Stimulated activated CD4-positive, alpha-beta T cell treated with anti-CD3 and anti-CD28 coated beads, Interleukin-4, amount 100 ng/mL, for 1 hour (primary cell): Measurements from ENCODE around the gene ZNF646.
"Not testable (repeated sequence)": the region's sequence is repeated elsewhere in the genome, so short reads cannot be mapped to it uniquely, and the experiment has no call there.

Experiments
- DNase-seq: peaks from one replicate; pipeline ENCODE4 v3.0.0-alpha.2; 2020

ZNF646 gene

GRCh38 chr16:31085873-31086628 lies 11.8 kb downstream of the ZNF646 start:
- DNase-seq = no peak

- no peak for DNase-seq
Observed at GRCh38 chr16:31086629-31086906, 12.3 kb downstream of the ZNF646 start.

GRCh38 chr16:31087481-31087880 lies 13.3 kb downstream of the ZNF646 start:
- DNase-seq = no peak

- no peak for DNase-seq
Observed at GRCh38 chr16:31087971-31088370, 13.7 kb downstream of the ZNF646 start.

- DNase-seq = no peak
Observed at GRCh38 chr16:31088459-31089183, 14.4 kb downstream of the ZNF646 start, which contains the start of gene PRSS53. Gene PRSS53, minus strand, starts transcription at chr16:31088943. Its CDS starts 134 bp downstream, at chr16:31088809.

GRCh38 chr16:31089199-31089598 lies 15.0 kb downstream of the ZNF646 start:
- DNase-seq = no peak

- DNase-seq = no peak
Observed at GRCh38 chr16:31090540-31090939, 16.3 kb downstream of the ZNF646 start.

- no peak for DNase-seq
Observed at GRCh38 chr16:31092330-31092729, 18.1 kb downstream of the ZNF646 start.

- DNase-seq = no peak
Observed at GRCh38 chr16:31093132-31093703, 19.0 kb downstream of the ZNF646 start.

GRCh38 chr16:31094088-31094423 lies 19.8 kb downstream of the ZNF646 start:
- DNase-seq = no peak

GRCh38 chr16:31094424-31095120 lies 20.4 kb downstream of the ZNF646 start, which contains the start of gene VKORC1:
Gene VKORC1, minus strand, starts transcription at chr16:31094797. Its CDS starts 68 bp downstream, at chr16:31094729.
- DNase-seq = peak; percentile 86

- no peak for DNase-seq
Observed at GRCh38 chr16:31099860-31100638, 25.8 kb downstream of the ZNF646 start.

- DNase-seq = not testable (repeated sequence)
Observed at GRCh38 chr16:31100876-31101641, 26.8 kb downstream of the ZNF646 start.

- peak; percentile 83 for DNase-seq
Observed at GRCh38 chr16:31105677-31106213, 31.5 kb downstream of the ZNF646 start.

- DNase-seq = no peak
Observed at GRCh38 chr16:31106509-31107464, 32.6 kb downstream of the ZNF646 start.

GRCh38 chr16:31107465-31107867 lies 33.2 kb downstream of the ZNF646 start:
- no peak for DNase-seq

GRCh38 chr16:31108035-31108793 lies 34.0 kb downstream of the ZNF646 start, which contains the start of gene BCKDK:
Gene BCKDK, plus strand, starts transcription at chr16:31108386. Its CDS starts 838 bp downstream, at chr16:31109224.
- peak; percentile 75 for DNase-seq

- no peak for DNase-seq
Observed at GRCh38 chr16:31108794-31109558, 34.8 kb downstream of the ZNF646 start.

- DNase-seq = no peak
Observed at GRCh38 chr16:31109622-31110021, 35.4 kb downstream of the ZNF646 start.
